Skeletal muscle tissue (tissue), 4 donors: ENCODE data around the gene GHRHR. TPM values are rescaled to one million over a fixed set of nuclear protein-coding genes. Genes with fewer than 3 reads are reported as not detected.

Source experiments
- H3K27ac ChIP-seq: one replicate; pipeline ENCODE4 v1.7.0; 2013; ENCODE audit warnings: mild to moderate bottlenecking, low read depth, low read length, inconsistent platforms
- H3K27me3 ChIP-seq, 3 donors: one replicate each; pipeline ENCODE4 v1.7.0; 2013; ENCODE audit warnings: low read length in 3 of 3; ENCODE audit not compliant: control insufficient read depth in 3 of 3, insufficient read depth in 3 of 3
- H3K36me3 ChIP-seq, 3 donors: one replicate each; pipeline ENCODE4 v1.7.0; 2013; ENCODE audit warnings: low read length in 3 of 3; ENCODE audit not compliant: control insufficient read depth in 3 of 3, insufficient read depth in 3 of 3
- H3K4me1 ChIP-seq, 3 donors: one replicate each; pipeline ENCODE4 v1.7.0; 2013; ENCODE audit warnings: low read length in 3 of 3, mild to moderate bottlenecking in 3 of 3; ENCODE audit not compliant: control insufficient read depth in 3 of 3, insufficient read depth in 3 of 3
- H3K4me3 ChIP-seq, 3 donors: one replicate each; pipeline ENCODE4 v1.7.0; 2013; ENCODE audit warnings: low read length in 3 of 3
- H3K9ac ChIP-seq, 3 donors: one replicate each; pipeline ENCODE4 v1.7.0; 2013; ENCODE audit warnings: low read length in 3 of 3, mild to moderate bottlenecking in 3 of 3, moderate library complexity in 2 of 3, low read depth in 1 of 3
- H3K9me3 ChIP-seq, 3 donors: one replicate each; pipeline ENCODE4 v1.7.0; 2013; ENCODE audit warnings: low read length in 3 of 3; ENCODE audit not compliant: control insufficient read depth in 3 of 3
- total RNA-seq: library from RNA; depleted of rRNA; stranded (reverse); fragments of >200 nt; gene quantifications from one replicate; pipeline ENCODE4 v1.2.3, GENCODE V29; 2014
- donor health status: Osteomylitis.

Gene GHRHR
- total RNA-seq: not detected

DNA sequence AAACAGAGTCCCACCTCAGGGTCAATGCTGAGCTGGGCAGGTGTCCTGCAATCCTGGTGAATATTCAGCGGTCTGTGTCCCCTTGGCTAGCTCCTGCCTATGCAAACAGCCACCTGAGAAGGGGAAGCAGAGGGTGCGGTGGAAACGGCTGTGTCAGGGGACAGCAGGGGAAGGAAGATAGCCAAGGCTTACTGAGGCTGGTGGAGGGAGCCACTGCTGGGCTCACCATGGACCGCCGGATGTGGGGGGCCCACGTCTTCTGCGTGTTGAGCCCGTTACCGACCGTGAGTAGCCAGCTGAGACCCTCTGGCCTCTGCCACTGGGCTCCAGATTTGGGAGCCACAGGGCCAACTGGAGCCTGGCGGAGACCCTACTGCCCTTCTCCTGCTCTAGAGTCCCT lies at the start of gene GHRHR:
TSS of gene GHRHR (plus strand) at position 112 of the 400 bp plus-strand sequence. CDS start at position 228, 116 bp downstream.
- no peaks in the 10 kb centered on the region for H3K36me3 ChIP-seq
- H3K4me3 ChIP-seq: no peak within 1 kb of the TSS
- no peaks in the 10 kb centered on the region for H3K9me3 ChIP-seq
- H3K27ac ChIP-seq: no peak within 1 kb of the TSS
- peaks cover 0 to 11% (median 5%) of the 10 kb centered on the region in 3 donors for H3K27me3 ChIP-seq
- H3K4me1 ChIP-seq: no peaks in the 10 kb centered on the region
- H3K9ac ChIP-seq: no peak within 1 kb of the TSS

DNA sequence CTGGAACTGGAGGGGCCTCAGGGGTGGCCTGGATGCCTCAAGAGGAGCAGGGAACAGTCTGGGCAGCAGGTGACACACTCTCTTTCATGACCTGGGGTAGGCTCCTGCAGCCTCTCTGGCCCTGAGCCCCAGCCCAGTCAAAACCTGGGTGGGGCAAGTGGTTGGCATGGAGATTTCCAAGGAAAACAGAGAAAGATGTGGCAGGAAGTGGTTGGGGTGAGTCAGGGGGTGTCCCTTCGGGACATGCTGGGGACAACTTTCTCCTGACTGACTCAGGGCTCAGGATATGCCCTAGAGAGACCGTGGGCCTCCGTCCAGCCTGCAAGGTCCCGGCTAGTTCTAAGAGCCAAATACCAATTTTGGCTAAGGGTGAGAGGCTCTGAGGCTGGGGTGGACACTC lies 49.2 kb upstream of the GHRHR start:
- Histone ChIP-seq H3K36me3 (no peaks in the 10 kb centered on the region), H3K9ac (peak overlapping the region in 2 of 3 donors; percentile 57 to 76), H3K4me1 (peaks cover 42 to 51% (median 45%) of the 10 kb centered on the region in 3 donors), H3K27me3 (no peaks in the 10 kb centered on the region), H3K4me3 (peak overlapping the region; percentile 56 to 72 (median 62)), H3K9me3 (no peaks in the 10 kb centered on the region), H3K27ac (peak overlapping the region; percentile 51)

DNA sequence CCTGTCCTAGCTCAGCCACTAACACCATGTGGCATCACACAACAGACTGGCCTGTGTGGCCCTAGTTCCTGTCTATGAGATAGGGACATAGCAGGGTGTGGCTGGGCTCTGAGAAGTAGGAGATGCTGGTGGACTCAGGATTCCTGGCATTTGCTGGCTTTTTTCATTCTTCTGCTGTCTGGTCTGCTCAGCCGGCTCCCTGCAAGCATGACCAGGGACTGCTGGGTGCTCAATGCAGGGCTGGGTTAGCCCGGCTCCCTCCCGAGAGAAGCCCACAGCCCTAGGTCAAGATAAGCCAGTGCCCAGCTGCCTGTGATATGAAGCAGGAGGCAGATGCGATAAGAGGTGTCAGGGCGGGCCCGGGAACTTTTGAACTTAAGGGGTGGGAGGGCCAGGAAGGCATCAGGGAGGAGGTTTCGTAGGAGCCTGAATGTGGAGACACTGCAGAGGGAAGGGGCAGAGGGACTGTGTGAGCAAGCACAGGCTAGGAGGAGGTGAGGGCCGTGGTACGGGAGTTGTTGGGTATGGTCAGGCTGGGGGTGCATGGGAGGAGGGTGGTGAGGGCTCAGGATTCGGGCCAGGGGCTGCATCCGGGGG lies 48.6 kb upstream of the GHRHR start:
- Histone ChIP-seq H3K9me3 (no peaks in the 10 kb centered on the region), H3K27me3 (no peaks in the 10 kb centered on the region), H3K36me3 (no peaks in the 10 kb centered on the region), H3K27ac (peak overlapping the region; percentile 7), H3K9ac (peak overlapping the region in 2 of 3 donors; percentile 57 to 76), H3K4me1 (peaks cover 44 to 52% (median 47%) of the 10 kb centered on the region in 3 donors), H3K4me3 (peak overlapping the region in 2 of 3 donors; percentile 56 to 72)

DNA sequence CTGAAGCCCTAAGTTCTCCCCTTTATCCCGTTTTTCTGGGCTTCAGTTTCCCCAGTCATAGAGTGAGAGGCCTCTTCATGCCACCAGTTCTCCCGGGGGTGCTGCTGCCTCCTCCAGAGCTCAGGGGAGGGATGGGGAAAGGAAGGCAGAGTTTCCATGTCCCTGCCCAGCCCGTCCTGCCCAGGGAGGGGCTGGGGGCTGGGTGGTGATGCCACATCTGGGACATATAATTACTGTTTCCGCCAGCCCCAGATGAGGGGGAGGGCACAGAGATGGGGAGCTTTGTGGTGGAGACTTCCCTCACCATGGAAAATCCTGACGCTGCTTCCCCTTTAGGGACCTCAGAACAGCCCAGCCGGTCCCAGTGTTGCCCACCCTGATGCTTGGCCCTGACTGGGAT lies 48.0 kb upstream of the GHRHR start:
- no peaks in the 10 kb centered on the region for H3K9me3 ChIP-seq
- peaks cover 47 to 52% (median 48%) of the 10 kb centered on the region in 3 donors for H3K4me1 ChIP-seq
- no peaks in the 10 kb centered on the region for H3K27me3 ChIP-seq
- peak overlapping the region in 2 of 3 donors; percentile 57 to 76 for H3K9ac ChIP-seq
- peak overlapping the region; percentile 30 for H3K27ac ChIP-seq
- peak overlapping the region in 2 of 3 donors; percentile 20 to 49 for H3K4me3 ChIP-seq
- no peaks in the 10 kb centered on the region for H3K36me3 ChIP-seq

DNA sequence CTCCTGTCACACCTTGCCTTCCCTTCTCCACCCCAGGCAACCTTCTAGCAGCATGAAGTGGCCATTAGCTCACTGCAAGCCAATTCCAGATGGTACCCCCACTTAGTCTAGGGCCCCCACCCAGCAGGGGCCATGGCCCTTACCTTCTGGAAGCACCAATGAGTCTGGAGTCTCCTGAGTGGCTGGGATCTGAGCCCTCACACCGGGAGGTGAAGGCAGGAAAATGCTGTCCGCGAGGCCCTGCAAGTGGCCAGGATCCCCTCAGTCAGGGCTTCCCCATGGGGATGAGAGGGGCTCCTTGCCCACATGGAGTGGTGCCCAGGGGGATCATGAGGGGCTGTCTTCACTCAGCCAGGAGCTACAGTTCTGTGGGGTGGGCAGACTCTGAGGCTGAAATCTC lies 47.5 kb upstream of the GHRHR start:
- peak overlapping the region in 2 of 3 donors; percentile 20 to 49 for H3K4me3 ChIP-seq
- no peaks in the 10 kb centered on the region for H3K27me3 ChIP-seq
- H3K9me3 ChIP-seq: no peaks in the 10 kb centered on the region
- H3K36me3 ChIP-seq: no peaks in the 10 kb centered on the region
- H3K27ac ChIP-seq: peak overlapping the region; percentile 30
- peaks cover 48 to 52% (median 48%) of the 10 kb centered on the region in 3 donors for H3K4me1 ChIP-seq
- peak overlapping the region in 2 of 3 donors; percentile 40 to 57 for H3K9ac ChIP-seq

DNA sequence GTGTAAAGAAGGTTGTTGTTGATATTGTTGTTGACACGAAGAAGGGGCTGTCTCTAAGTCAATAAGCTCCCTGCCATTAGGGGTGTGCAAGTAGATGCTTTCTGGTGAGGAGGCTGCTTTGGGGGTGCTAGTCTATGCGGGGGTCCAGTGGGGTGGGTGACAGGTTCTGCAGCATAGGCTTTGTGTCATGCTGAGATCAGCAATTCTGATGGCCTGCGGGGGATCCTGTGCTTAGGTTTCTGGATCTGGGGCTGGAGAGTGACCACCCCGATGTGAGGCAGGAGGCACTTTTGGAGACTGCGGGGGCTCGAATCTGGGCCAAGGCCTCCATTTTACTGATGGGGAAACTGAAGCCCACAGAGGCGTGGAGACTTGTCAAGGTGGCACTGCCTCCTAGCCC lies 47.0 kb upstream of the GHRHR start:
- Histone ChIP-seq H3K9me3 (no peaks in the 10 kb centered on the region), H3K27me3 (no peaks in the 10 kb centered on the region), H3K9ac (no peak overlapping the region), H3K4me1 (peaks cover 52 to 56% (median 53%) of the 10 kb centered on the region in 3 donors), H3K27ac (no peak overlapping the region), H3K36me3 (no peaks in the 10 kb centered on the region), H3K4me3 (no peak overlapping the region)

DNA sequence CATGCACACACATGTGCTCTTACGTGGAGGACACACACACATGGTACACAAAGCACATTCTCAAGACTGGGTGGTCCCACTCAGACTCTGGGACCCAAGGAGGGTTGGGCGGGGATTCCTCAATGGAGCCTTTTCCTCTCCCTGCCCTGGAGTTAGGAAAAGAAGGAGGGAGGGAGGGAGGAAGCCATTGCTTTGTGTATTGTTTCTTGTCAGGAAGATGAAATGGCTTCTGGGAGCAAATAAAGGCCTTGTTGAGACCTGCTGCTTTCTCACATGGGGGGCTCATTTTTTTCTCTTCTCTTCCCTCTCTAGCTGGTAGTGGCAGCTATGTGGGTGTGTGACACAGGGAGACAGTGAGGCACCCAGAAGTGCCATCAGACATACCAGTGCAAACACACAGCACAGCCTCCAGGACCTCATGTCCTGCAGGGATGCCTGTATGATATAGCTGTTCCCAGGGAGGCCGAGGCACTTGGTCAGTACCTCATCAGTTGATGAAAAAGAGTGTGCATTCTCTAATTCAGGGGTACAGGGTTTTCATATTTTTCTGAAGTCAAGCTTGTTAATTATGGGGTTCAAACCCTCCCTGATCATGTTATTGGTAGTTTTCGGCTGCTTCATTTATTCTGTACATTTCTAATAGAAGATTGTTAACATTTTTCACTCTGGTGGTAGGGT lies 46.4 kb upstream of the GHRHR start:
- peaks cover 0 to under 1% (median 0%) of the 10 kb centered on the region in 3 donors for H3K36me3 ChIP-seq
- H3K27me3 ChIP-seq: no peaks in the 10 kb centered on the region
- H3K9me3 ChIP-seq: no peaks in the 10 kb centered on the region
- peaks cover 51 to 52% (median 51%) of the 10 kb centered on the region in 3 donors for H3K4me1 ChIP-seq
- no peak overlapping the region for H3K9ac ChIP-seq
- H3K4me3 ChIP-seq: no peak overlapping the region
- no peak overlapping the region for H3K27ac ChIP-seq

DNA sequence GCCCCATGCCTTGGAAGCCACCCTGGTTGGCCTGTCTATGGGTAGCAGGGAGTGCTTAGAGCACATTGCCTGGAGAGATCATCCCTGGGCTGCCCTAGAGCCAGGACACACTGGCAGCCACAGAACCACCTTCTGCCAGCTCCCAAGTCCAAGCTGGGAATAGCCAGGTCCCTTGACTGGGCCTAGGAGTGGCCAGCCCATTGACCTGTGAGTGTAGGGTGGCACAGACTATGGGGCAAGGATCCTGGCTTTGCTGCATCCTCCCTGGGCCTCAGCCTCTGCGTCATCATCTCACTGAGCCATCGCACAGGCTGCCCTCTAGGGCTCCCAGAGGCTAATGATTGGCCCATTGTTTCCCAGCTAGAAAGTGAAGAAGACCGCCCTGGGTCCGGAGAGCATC lies 45.1 kb upstream of the GHRHR start:
- Histone ChIP-seq H3K36me3 (peaks cover 0 to 5% (median 2%) of the 10 kb centered on the region in 3 donors), H3K9ac (peak overlapping the region in 2 of 3 donors; percentile 51 to 54), H3K27me3 (no peaks in the 10 kb centered on the region), H3K4me1 (peaks cover 42 to 48% (median 46%) of the 10 kb centered on the region in 3 donors), H3K4me3 (no peak overlapping the region), H3K27ac (peak overlapping the region; percentile 9), H3K9me3 (no peaks in the 10 kb centered on the region)

DNA sequence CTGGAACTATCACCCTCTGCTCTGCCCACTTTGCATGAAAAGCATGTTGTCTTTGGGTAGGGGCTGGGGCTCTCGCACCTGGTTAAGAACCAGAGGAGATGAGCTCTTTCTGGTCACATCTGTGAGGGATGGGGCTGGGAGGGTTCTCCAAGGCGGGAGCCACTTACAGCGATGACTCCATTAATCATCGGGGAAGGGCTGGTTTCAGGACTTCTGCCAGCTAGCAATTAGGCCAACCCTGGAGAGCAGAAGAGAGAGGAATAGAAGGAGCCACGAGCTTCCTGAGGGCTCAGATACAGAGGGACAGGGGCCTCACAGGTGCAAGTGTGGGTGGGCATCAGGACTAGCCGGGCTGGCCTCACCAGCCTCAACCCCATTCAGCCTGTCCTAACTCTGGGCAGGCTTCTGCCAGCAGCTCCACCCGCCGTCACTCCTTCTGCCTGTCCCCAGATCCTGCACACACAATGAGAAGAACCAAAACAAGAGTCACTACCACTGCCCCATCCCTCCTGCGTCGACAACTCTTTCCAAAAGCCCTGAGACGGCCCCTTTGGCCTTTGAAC lies 43.7 kb upstream of the GHRHR start:
- Histone ChIP-seq H3K27me3 (no peaks in the 10 kb centered on the region), H3K9me3 (no peaks in the 10 kb centered on the region), H3K4me1 (peaks cover 36 to 39% (median 37%) of the 10 kb centered on the region in 3 donors), H3K4me3 (peak overlapping the region in 1 of 3 donors; percentile 38), H3K9ac (no peak overlapping the region), H3K36me3 (peaks cover 0 to 8% (median 5%) of the 10 kb centered on the region in 3 donors), H3K27ac (peak overlapping the region; percentile 52)
